ENCODE measurements around the gene HADHB.

The HADHB gene

GRCh38 chr2:26241928-26242436 lies 2.8 kb upstream of the HADHB start:
- H3K79me2 ChIP-seq (ENCODE audit: insufficient read depth, low read length): peaks cover 76% of the 10 kb centered on the region
- peaks cover 13% of the 10 kb centered on the region for H3K36me3 ChIP-seq (ENCODE audit: low read length)
- no peaks in the 10 kb centered on the region for H3K9me3 ChIP-seq (ENCODE audit: insufficient read depth, low read length)
- H3K4me2 ChIP-seq (ENCODE audit: low read depth, low read length, poor library complexity, severe bottlenecking): peak overlapping the region; percentile 75
- H3K4me3 ChIP-seq (ENCODE audit: insufficient read depth, low read length, poor library complexity, severe bottlenecking): peak overlapping the region; percentile 92
- no peak overlapping the region for H2AFZ ChIP-seq (ENCODE audit: low read depth, low read length, severe bottlenecking)
- no peaks in the 10 kb centered on the region for H3K27me3 ChIP-seq (ENCODE audit: low read length)
- peak overlapping the region; percentile 77; the same call in 1 of the 2 replicates for H3K27ac ChIP-seq (ENCODE audit: low read depth, low read length)
- H4K20me1 ChIP-seq (ENCODE audit: low read depth, low read length): no peaks in the 10 kb centered on the region
- H3K9ac ChIP-seq (ENCODE audit: low read length): peak overlapping the region; percentile 73
- no peaks in the 10 kb centered on the region for H3K9me2 ChIP-seq (replicated peaks; ENCODE audit: insufficient read depth, low read length)
- no peaks in the 10 kb centered on the region for H3F3A ChIP-seq (ENCODE audit: insufficient read depth)
- TF ChIP-seq, protein P1, sequence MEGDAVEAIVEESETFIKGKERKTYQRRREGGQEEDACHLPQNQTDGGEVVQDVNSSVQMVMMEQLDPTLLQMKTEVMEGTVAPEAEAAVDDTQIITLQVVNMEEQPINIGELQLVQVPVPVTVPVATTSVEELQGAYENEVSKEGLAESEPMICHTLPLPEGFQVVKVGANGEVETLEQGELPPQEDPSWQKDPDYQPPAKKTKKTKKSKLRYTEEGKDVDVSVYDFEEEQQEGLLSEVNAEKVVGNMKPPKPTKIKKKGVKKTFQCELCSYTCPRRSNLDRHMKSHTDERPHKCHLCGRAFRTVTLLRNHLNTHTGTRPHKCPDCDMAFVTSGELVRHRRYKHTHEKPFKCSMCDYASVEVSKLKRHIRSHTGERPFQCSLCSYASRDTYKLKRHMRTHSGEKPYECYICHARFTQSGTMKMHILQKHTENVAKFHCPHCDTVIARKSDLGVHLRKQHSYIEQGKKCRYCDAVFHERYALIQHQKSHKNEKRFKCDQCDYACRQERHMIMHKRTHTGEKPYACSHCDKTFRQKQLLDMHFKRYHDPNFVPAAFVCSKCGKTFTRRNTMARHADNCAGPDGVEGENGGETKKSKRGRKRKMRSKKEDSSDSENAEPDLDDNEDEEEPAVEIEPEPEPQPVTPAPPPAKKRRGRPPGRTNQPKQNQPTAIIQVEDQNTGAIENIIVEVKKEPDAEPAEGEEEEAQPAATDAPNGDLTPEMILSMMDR (IDR thresholded peaks at IDR 0.05; ENCODE audit: insufficient read depth, low read length, poor library complexity, severe bottlenecking): no peak
- TF ChIP-seq EZH2phosphoT487 (conservative IDR thresholded peaks at IDR 0.05; ENCODE audit: low read length): no peak

DNA sequence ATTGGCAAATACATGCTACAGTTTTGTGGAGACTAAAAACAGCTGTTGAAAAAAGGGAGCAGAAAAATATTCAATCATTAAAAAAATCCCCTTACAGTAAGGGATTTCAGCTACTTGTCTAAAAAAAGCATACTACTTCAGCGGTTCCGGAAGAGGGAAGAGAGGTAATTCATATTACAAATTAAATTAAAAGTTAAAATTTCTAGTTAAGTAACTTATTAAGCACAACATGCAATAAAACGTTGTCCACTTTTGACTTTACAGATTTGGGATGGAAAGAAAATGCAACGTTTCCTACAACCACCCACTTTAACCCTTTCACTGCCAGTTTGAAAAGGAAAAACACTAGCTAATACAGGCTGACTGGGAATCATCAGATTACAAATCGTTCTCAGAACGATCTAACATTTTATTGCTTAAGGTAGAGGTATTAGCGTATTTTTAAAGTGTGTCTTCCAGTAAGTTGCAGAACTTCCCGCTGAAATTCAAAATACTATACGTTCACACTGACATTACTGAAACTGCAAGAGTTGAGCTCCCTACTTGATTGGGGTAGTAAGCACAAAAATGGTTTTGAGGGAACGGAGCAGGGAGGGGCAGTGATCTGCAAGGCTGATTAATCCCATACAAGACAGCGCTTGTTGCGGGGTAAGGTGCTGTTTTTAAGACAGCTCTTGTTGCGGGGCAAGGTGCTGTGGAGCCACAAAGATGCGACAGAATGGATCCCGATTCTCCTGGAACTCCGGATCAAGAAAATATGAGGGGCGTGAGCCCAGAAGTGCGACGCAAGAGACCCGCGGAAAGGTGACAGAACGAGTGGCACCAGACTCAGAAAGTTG lies 1.1 kb upstream of the HADHB start:
- Histone ChIP-seq H3K27ac (ENCODE audit: low read depth, low read length) (peak overlapping the region; percentile 77), H2AFZ (ENCODE audit: low read depth, low read length, severe bottlenecking) (peak overlapping the region; percentile 50), H3K4me3 (ENCODE audit: insufficient read depth, low read length, poor library complexity, severe bottlenecking) (peak overlapping the region; percentile 92), H3K9me2 (replicated peaks; ENCODE audit: insufficient read depth, low read length) (no peaks in the 10 kb centered on the region), H3K9me3 (ENCODE audit: insufficient read depth, low read length) (no peaks in the 10 kb centered on the region), H3K9ac (ENCODE audit: low read length) (peak overlapping the region; percentile 73), H4K20me1 (ENCODE audit: low read depth, low read length) (no peaks in the 10 kb centered on the region), H3K79me2 (ENCODE audit: insufficient read depth, low read length) (peaks cover 93% of the 10 kb centered on the region), H3K36me3 (ENCODE audit: low read length) (peaks cover under 1% of the 10 kb centered on the region; the same call in 1 of the 2 replicates), H3F3A (ENCODE audit: insufficient read depth) (no peaks in the 10 kb centered on the region), H3K4me2 (ENCODE audit: low read depth, low read length, poor library complexity, severe bottlenecking) (peak overlapping the region; percentile 75), H3K27me3 (ENCODE audit: low read length) (no peaks in the 10 kb centered on the region)
- TF ChIP-seq, protein P1 (IDR thresholded peaks at IDR 0.05; ENCODE audit: insufficient read depth, low read length, poor library complexity, severe bottlenecking): no peak
- no peak for TF ChIP-seq EZH2phosphoT487 (conservative IDR thresholded peaks at IDR 0.05; ENCODE audit: low read length)

GRCh38 chr2:26245231-26245732 lies 543 bp downstream of the HADHB start:
- peaks cover 94% of the 10 kb centered on the region for H3K79me2 ChIP-seq (ENCODE audit: insufficient read depth, low read length)
- no peaks in the 10 kb centered on the region for H3K27me3 ChIP-seq (ENCODE audit: low read length)
- peak overlapping the region; percentile 50 for H2AFZ ChIP-seq (ENCODE audit: low read depth, low read length, severe bottlenecking)
- H3K9ac ChIP-seq (ENCODE audit: low read length): peak overlapping the region; percentile 73
- H3K4me2 ChIP-seq (ENCODE audit: low read depth, low read length, poor library complexity, severe bottlenecking): peak overlapping the region; percentile 75
- TF ChIP-seq, protein P1 (IDR thresholded peaks at IDR 0.05; ENCODE audit: insufficient read depth, low read length, poor library complexity, severe bottlenecking): no peak
- H3F3A ChIP-seq (ENCODE audit: insufficient read depth): no peaks in the 10 kb centered on the region
- no peaks in the 10 kb centered on the region for H3K36me3 ChIP-seq (ENCODE audit: low read length)
- no peaks in the 10 kb centered on the region for H4K20me1 ChIP-seq (ENCODE audit: low read depth, low read length)
- H3K9me3 ChIP-seq (ENCODE audit: insufficient read depth, low read length): no peaks in the 10 kb centered on the region
- H3K9me2 ChIP-seq (replicated peaks; ENCODE audit: insufficient read depth, low read length): no peaks in the 10 kb centered on the region
- H3K27ac ChIP-seq (ENCODE audit: low read depth, low read length): peak overlapping the region; percentile 77
- H3K4me3 ChIP-seq (ENCODE audit: insufficient read depth, low read length, poor library complexity, severe bottlenecking): peak overlapping the region; percentile 92

Data from SU-DHL-6 (cell line).